Suprapubic skin (tissue), 4 donors: ENCODE data around the gene SLAMF7. TPM values are rescaled to one million over a fixed set of nuclear protein-coding genes. Genes with fewer than 3 reads are reported as not detected.
"Not testable (repeated sequence)": the region's sequence is repeated elsewhere in the genome, so short reads cannot be mapped to it uniquely, and the experiment has no call there.

Experiments
- DNase-seq, 2 donors: peaks; one replicate each; pipeline ENCODE4 v3.0.0-alpha.2; 2019; ENCODE audit warnings: low spot score in 2 of 2
- H3K27ac ChIP-seq: fragments of 200-600 bp; sonication (generic); one replicate; pipeline ENCODE4 v1.5.1; 2019
- H3K27me3 ChIP-seq: fragments of 200-600 bp; sonication (generic); one replicate; pipeline ENCODE4 v1.5.1; 2019
- H3K36me3 ChIP-seq: fragments of 200-600 bp; sonication (generic); one replicate; pipeline ENCODE4 v1.5.1; 2019
- H3K4me1 ChIP-seq: fragments of 200-600 bp; sonication (generic); one replicate; pipeline ENCODE4 v1.5.1; 2019
- H3K4me3 ChIP-seq: fragments of 200-600 bp; sonication (generic); one replicate; pipeline ENCODE4 v1.5.1; 2019; ENCODE audit warnings: mild to moderate bottlenecking
- H3K9me3 ChIP-seq: fragments of 200-600 bp; sonication (generic); one replicate; pipeline ENCODE4 v1.5.1; 2019
- EP300 ChIP-seq: sonication (generic); formaldehyde crosslinking; IDR thresholded peaks from one replicate; pipeline ENCODE4 v1.6.1; 2017; ENCODE audit warnings: antibody characterized with exemption
- POLR2A ChIP-seq, 2 donors: fragments of 450-650 bp; IDR thresholded peaks; one replicate each; pipeline ENCODE4 v1.6.1; 2017; ENCODE audit warnings: antibody characterized with exemption in 2 of 2, mild to moderate bottlenecking in 2 of 2, moderate library complexity in 2 of 2
- POLR2AphosphoS5 ChIP-seq, 3 donors: sonication (generic); formaldehyde crosslinking; IDR thresholded peaks; one replicate each; pipeline ENCODE4 v1.6.1; 2017; ENCODE audit warnings: antibody characterized with exemption in 3 of 3
- WGBS: methylation state at CpG from one replicate; pipeline ENCODE4 v1.1.5; 2018; 5-methylcytosine and 5-hydroxymethylcytosine counted together
- total RNA-seq, 4 donors: library from RNA; depleted of rRNA; stranded (reverse); fragments of >200 nt; gene quantifications; one replicate each; pipeline ENCODE4 v1.1.0, GENCODE V29; 2016
- TF ChIP-seq, protein P1 (sequence below), 2 donors: fragments of 200-600 bp in 1 of 2; fragments of 450-650 bp in 1 of 2; sonication (generic) in 1 of 2; IDR thresholded peaks; one replicate each; pipeline ENCODE4 v1.5.1; 2016 to 2019; ENCODE audit warnings: antibody characterized with exemption in 2 of 2, mild to moderate bottlenecking in 1 of 2, moderate library complexity in 1 of 2

SLAMF7 gene
- total RNA-seq, 4 donors from 2014 or later, result 1.1 to 3.4 (median 1.9) TPM

DNA sequence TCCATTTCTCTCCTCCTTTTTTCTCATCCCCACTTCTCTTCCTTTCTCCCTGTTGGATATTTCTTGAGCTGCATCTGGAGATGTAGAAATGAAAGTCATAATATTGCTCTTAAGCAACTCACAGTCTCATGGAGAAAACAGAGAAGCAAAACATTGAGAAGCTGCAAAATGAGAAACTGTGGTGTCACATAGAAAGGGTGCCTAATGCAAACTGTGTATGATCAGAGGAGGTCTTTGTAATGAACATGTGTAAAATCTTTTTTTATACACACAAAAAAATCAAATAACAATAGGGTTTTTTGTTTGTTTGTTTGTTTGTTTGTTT is 11.8 kb upstream of the SLAMF7 start:
- H3K27me3 ChIP-seq, result no peaks in the 10 kb centered on the region
- no peak for DNase-seq
- H3K4me1 ChIP-seq, result peaks cover 22% of the 10 kb centered on the region
- TF ChIP-seq EP300 (no peak), POLR2A (IDR thresholded peaks at IDR 0.05) (no peak), POLR2AphosphoS5 (IDR thresholded peaks at IDR 0.05) (no peak)
- TF ChIP-seq, protein P1, sequence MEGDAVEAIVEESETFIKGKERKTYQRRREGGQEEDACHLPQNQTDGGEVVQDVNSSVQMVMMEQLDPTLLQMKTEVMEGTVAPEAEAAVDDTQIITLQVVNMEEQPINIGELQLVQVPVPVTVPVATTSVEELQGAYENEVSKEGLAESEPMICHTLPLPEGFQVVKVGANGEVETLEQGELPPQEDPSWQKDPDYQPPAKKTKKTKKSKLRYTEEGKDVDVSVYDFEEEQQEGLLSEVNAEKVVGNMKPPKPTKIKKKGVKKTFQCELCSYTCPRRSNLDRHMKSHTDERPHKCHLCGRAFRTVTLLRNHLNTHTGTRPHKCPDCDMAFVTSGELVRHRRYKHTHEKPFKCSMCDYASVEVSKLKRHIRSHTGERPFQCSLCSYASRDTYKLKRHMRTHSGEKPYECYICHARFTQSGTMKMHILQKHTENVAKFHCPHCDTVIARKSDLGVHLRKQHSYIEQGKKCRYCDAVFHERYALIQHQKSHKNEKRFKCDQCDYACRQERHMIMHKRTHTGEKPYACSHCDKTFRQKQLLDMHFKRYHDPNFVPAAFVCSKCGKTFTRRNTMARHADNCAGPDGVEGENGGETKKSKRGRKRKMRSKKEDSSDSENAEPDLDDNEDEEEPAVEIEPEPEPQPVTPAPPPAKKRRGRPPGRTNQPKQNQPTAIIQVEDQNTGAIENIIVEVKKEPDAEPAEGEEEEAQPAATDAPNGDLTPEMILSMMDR (IDR thresholded peaks at IDR 0.05), result no peak
- H3K36me3 ChIP-seq, result no peaks in the 10 kb centered on the region
- no peak overlapping the region for H3K4me3 ChIP-seq
- no peaks in the 10 kb centered on the region for H3K9me3 ChIP-seq
- no peak overlapping the region for H3K27ac ChIP-seq

DNA sequence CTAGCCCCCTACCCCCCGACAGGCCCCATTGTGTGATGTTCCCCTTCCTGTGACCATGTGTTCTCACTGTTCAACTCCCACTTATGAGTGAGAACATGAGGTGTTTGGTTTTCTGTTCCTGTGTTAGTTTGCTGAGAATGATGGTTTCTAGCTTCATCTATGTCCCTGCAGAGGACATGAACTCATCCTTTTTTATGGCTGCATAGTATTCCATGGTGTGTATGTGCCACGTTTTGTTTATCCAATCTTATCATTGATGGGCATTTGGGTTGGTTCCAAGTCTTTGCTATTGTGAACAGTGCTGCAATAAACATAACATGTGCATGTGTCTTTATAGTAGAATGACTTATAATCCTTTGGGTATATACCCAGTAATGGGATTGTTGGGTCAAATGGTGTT is 7.5 kb upstream of the SLAMF7 start:
- peaks cover 13% of the 10 kb centered on the region for H3K4me1 ChIP-seq
- 88% methylated on average over 2 of the region's 2 CpGs for WGBS
- H3K4me3 ChIP-seq, H3K27ac ChIP-seq, H3K9me3 ChIP-seq, DNase-seq, H3K36me3 ChIP-seq, H3K27me3 ChIP-seq: not testable (repeated sequence)

DNA sequence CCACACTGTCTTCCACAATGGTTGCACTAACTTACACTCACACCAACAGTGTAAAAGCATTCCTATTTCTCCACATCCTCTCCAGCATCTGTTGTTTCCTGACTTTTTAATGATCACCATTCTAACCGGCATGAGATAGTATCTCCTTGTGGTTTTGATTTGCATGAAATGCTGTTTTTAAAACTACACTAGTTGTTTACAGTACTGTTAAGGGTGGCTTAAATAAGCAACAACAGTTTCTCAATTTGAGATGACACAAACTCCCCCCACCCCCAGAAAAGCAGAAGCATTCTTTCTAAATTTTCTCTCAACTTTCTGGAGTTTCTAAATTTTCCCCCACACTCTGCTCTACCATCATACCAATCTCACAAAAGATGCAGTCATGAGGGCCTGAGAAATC is 7.1 kb upstream of the SLAMF7 start:
- Histone ChIP-seq H3K36me3 (no peaks in the 10 kb centered on the region), H3K9me3 (peaks cover 2% of the 10 kb centered on the region), H3K27ac (no peak overlapping the region), H3K4me3 (no peak overlapping the region), H3K27me3 (no peaks in the 10 kb centered on the region), H3K4me1 (peaks cover 9% of the 10 kb centered on the region)
- WGBS, result 61% methylated on average over 1 of the region's 1 CpG
- no peak for DNase-seq
- TF ChIP-seq POLR2AphosphoS5 (IDR thresholded peaks at IDR 0.05) (no peak), EP300 (no peak), POLR2A (IDR thresholded peaks at IDR 0.05) (no peak)
- TF ChIP-seq, protein P1 (IDR thresholded peaks at IDR 0.05), result no peak

DNA sequence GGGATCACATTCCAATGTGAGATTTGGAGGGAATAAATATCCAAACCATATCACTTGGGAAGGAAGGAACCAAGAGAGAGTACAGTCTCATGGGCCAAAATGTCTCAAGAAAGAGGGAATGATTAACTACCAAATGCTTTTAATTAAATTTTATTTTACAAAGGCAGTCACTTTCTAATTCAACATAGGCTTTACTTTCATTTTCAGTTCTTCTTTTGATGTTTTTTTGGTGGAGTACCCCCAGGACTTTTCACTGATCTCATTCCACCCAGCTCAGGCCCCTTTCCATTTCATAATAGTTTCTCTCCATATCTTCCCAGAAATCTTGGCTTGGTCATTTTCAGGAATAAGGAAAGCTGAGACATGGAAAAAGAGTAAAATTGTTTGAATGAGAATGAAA is 5.1 kb upstream of the SLAMF7 start:
- H3K27me3 ChIP-seq, result no peaks in the 10 kb centered on the region
- H3K4me1 ChIP-seq, result no peaks in the 10 kb centered on the region
- TF ChIP-seq POLR2AphosphoS5 (IDR thresholded peaks at IDR 0.05), result no peak
- TF ChIP-seq, protein P1 (IDR thresholded peaks at IDR 0.05), result no peak
- no peak for TF ChIP-seq POLR2A (IDR thresholded peaks at IDR 0.05)
- TF ChIP-seq EP300, result no peak
- peaks cover 5% of the 10 kb centered on the region for H3K9me3 ChIP-seq
- H3K27ac ChIP-seq, result no peak overlapping the region
- H3K36me3 ChIP-seq, result no peaks in the 10 kb centered on the region
- no peak for DNase-seq
- no peak overlapping the region for H3K4me3 ChIP-seq

DNA sequence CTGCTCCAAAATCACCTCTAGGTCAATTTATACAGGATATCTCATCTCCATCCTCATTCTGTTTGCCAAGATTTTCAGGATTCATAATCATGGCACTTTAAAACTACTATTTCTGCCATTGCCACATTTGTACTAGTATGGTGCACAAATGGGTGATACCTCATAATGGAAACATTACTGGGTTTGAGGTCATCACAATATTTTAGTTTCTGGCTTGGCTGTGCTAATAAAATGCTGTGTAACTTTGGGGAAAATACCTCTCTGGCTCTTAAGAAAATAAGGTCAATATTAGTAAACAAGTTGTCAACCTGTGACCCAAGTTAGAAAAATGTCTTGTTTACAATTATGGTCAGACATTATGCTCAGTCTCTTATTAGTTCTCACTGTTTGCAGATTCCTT is 4.7 kb upstream of the SLAMF7 start:
- H3K36me3 ChIP-seq, result no peaks in the 10 kb centered on the region
- peaks cover 5% of the 10 kb centered on the region for H3K9me3 ChIP-seq
- H3K4me3 ChIP-seq, result no peak overlapping the region
- TF ChIP-seq POLR2AphosphoS5 (IDR thresholded peaks at IDR 0.05) (no peak), EP300 (no peak), POLR2A (IDR thresholded peaks at IDR 0.05) (no peak)
- TF ChIP-seq, protein P1 (IDR thresholded peaks at IDR 0.05), result no peak
- H3K4me1 ChIP-seq, result no peaks in the 10 kb centered on the region
- DNase-seq, result no peak
- no peak overlapping the region for H3K27ac ChIP-seq
- H3K27me3 ChIP-seq, result no peaks in the 10 kb centered on the region

DNA sequence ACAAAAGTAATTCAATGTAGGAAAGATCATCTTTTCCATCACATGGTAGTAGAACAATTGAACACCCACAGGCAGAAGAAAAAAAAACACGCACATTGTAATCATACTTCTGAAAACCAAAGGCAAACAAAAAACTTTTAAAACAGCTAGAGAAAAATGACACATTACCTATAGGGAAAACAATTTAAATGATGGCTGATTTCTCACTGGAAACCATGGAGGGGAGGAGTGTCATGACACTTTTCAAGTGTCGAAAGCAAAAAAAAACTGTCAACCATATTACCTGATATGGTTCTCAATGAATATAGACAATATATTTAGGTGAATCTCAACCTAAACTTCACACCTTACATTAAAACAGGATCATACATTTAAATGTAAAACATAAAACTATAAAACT is 776 bp upstream of the SLAMF7 start:
- TF ChIP-seq, protein P1 (IDR thresholded peaks at IDR 0.05), result no peak
- no peak for TF ChIP-seq POLR2A (IDR thresholded peaks at IDR 0.05)
- TF ChIP-seq POLR2AphosphoS5 (IDR thresholded peaks at IDR 0.05), result no peak
- no peak for TF ChIP-seq EP300
- H3K27ac ChIP-seq, result no peak overlapping the region
- H3K9me3 ChIP-seq, result peaks cover 5% of the 10 kb centered on the region
- WGBS, result 88% methylated on average over 2 of the region's 2 CpGs
- no peaks in the 10 kb centered on the region for H3K36me3 ChIP-seq
- H3K27me3 ChIP-seq, result no peaks in the 10 kb centered on the region
- H3K4me3 ChIP-seq, result no peak overlapping the region
- no peak for DNase-seq
- H3K4me1 ChIP-seq, result no peaks in the 10 kb centered on the region
